Esophagus squamous epithelium (tissue), 4 donors: ENCODE results near the gene CSTPP1.

Source experiments
- POLR2A ChIP-seq, 4 donors: fragments of 450-650 bp; IDR thresholded peaks; one replicate each; pipeline ENCODE4 v1.6.1; 2017; ENCODE audit warnings: antibody characterized with exemption in 4 of 4, mild to moderate bottlenecking in 4 of 4, moderate library complexity in 3 of 4
- TF ChIP-seq, protein P1 (sequence below), 6 experiments: fragments of 450-650 bp in 4 of 6; fragments of 200-600 bp in 2 of 6; sonication (generic) in 2 of 6; IDR thresholded peaks; one replicate each; pipeline ENCODE4 v1.5.1; 2016 to 2019; ENCODE audit warnings: antibody characterized with exemption in 6 of 6, mild to moderate bottlenecking in 4 of 6, moderate library complexity in 4 of 6

DNA sequence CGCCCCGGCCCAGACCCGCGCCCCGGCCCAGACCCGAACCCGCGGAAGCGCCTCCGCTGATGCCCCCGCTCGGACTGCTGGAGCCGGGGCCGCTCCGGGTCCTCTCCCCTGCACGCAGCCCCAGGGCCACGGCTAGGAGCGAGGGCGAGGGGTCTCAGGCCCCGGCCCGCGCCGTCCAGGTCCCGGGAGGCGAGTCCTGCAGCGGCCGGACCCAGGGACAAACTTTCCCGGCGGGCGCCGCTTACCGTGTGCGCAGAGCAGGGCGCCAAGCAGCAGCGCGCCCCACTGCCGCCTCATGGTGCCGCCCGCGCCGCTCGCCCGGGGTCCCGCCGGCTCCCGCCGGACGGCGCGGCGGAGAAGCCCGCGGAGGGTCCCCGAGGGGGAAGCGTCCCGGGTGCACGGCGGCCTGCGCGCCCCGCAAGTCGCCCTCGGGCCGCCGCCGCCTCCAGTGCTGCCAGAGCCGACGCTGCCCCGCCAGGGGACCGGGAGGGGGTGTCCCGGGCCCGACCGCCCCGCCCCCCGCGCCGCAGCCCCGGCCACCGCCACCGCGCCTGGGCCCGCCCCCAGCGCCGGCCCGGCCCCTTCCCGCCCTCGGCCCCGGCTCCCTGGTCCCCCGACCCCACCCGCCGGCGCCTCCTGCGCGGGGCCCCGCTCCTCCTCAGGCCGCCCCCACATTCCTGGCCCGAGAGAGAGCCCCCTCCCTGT, 18.3 kb upstream of the CSTPP1 start, which contains the start of gene LRP4:
- TF ChIP-seq, protein P1, sequence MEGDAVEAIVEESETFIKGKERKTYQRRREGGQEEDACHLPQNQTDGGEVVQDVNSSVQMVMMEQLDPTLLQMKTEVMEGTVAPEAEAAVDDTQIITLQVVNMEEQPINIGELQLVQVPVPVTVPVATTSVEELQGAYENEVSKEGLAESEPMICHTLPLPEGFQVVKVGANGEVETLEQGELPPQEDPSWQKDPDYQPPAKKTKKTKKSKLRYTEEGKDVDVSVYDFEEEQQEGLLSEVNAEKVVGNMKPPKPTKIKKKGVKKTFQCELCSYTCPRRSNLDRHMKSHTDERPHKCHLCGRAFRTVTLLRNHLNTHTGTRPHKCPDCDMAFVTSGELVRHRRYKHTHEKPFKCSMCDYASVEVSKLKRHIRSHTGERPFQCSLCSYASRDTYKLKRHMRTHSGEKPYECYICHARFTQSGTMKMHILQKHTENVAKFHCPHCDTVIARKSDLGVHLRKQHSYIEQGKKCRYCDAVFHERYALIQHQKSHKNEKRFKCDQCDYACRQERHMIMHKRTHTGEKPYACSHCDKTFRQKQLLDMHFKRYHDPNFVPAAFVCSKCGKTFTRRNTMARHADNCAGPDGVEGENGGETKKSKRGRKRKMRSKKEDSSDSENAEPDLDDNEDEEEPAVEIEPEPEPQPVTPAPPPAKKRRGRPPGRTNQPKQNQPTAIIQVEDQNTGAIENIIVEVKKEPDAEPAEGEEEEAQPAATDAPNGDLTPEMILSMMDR (IDR thresholded peaks at IDR 0.05): no peak
- no peak for TF ChIP-seq POLR2A (IDR thresholded peaks at IDR 0.05)
